Esophagus (tissue), 2 donors: Measurements from ENCODE around the gene OR51V1. TPM values are rescaled to one million over a fixed set of nuclear protein-coding genes. Genes with fewer than 3 reads are reported as not detected.

ENCODE experiments used
- H3K27ac ChIP-seq, 2 donors: one replicate each; pipeline ENCODE4 v1.5.1; 2013; ENCODE audit warnings: low read depth in 2 of 2, mild to moderate bottlenecking in 2 of 2, inconsistent platforms in 1 of 2, low read length in 1 of 2, moderate library complexity in 1 of 2
- H3K27me3 ChIP-seq, 2 donors: one replicate each; pipeline ENCODE4 v1.6.1; 2013; ENCODE audit warnings: low read length in 2 of 2, control low read depth in 1 of 2, mild to moderate bottlenecking in 1 of 2; ENCODE audit not compliant: insufficient read depth in 2 of 2, control insufficient read depth in 1 of 2
- H3K36me3 ChIP-seq, 2 donors: one replicate each; pipeline ENCODE4 v1.6.1; 2013; ENCODE audit warnings: low read length in 1 of 2; ENCODE audit not compliant: control insufficient read depth in 2 of 2, insufficient read depth in 2 of 2
- H3K4me1 ChIP-seq, 2 donors: one replicate each; pipeline ENCODE4 v1.6.1; 2013; ENCODE audit warnings: low read length in 1 of 2; ENCODE audit not compliant: control insufficient read depth in 2 of 2, insufficient read depth in 2 of 2
- H3K4me3 ChIP-seq, 2 donors: one replicate each; pipeline ENCODE4 v1.5.1; 2013; ENCODE audit warnings: low read length in 2 of 2, mild to moderate bottlenecking in 2 of 2, low read depth in 1 of 2, moderate library complexity in 1 of 2
- H3K9me3 ChIP-seq, 2 donors: one replicate each; pipeline ENCODE4 v1.6.1; 2013; ENCODE audit warnings: mild to moderate bottlenecking in 2 of 2, low read depth in 1 of 2, low read length in 1 of 2, moderate library complexity in 1 of 2; ENCODE audit not compliant: control insufficient read depth in 2 of 2, insufficient read depth in 1 of 2
- WGBS, 2 donors: extraction: QIAGEN DNeasy Blood & Tissue Kit; methylation state at CpG; one replicate each; pipeline ENCODE4 v1.1.7; 2013; 5-methylcytosine and 5-hydroxymethylcytosine counted together
- polyA plus RNA-seq, 2 donors: library from polyadenylated mRNA; stranded (reverse); fragments of 200-250 nt; gene quantifications; one replicate each; pipeline ENCODE4 v1.2.3, GENCODE V29; 2013
- donor health status: healthy with polysubstance abuse.
- donor health status: Bipolar disorder and iron deficiency.

The OR51V1 gene
- polyA plus RNA-seq, 2 donors = not detected

DNA sequence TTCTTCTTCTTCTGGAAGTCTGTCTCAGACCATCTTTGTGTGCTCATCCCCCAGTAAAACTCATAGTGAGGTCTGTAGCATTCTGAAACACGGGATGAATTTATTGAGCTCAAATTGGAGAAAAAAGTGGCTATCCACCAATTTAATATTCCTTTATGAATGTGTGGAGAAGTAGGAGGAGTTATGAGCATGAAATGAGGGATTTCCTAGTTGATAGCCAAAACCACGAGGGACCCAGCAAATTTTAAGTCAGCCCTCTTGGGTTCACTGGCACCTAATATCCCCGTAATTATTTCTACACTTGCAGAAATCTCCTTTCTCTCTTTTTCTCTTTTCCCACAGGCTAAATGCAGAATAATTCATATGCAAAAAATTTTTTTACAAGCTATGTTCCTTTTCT is 45.8 kb downstream of the OR51V1 start, which contains the start of gene OR52A1:
OR52A1 (minus strand) TSS at position 101 of the 400 bp plus-strand sequence. CDS start 2,388 bp downstream, outside the sequence.
- H3K4me3 ChIP-seq = no peak within 1 kb of the TSS
- 59 to 63% methylated on average over 3 of the region's 3 CpGs for WGBS, 2 donors
- no peaks in the 10 kb centered on the region for H3K9me3 ChIP-seq
- no peaks in the 10 kb centered on the region for H3K36me3 ChIP-seq
- no peaks in the 10 kb centered on the region for H3K4me1 ChIP-seq
- H3K27ac ChIP-seq = no peak within 1 kb of the TSS
- H3K27me3 ChIP-seq = no peaks in the 10 kb centered on the region

DNA sequence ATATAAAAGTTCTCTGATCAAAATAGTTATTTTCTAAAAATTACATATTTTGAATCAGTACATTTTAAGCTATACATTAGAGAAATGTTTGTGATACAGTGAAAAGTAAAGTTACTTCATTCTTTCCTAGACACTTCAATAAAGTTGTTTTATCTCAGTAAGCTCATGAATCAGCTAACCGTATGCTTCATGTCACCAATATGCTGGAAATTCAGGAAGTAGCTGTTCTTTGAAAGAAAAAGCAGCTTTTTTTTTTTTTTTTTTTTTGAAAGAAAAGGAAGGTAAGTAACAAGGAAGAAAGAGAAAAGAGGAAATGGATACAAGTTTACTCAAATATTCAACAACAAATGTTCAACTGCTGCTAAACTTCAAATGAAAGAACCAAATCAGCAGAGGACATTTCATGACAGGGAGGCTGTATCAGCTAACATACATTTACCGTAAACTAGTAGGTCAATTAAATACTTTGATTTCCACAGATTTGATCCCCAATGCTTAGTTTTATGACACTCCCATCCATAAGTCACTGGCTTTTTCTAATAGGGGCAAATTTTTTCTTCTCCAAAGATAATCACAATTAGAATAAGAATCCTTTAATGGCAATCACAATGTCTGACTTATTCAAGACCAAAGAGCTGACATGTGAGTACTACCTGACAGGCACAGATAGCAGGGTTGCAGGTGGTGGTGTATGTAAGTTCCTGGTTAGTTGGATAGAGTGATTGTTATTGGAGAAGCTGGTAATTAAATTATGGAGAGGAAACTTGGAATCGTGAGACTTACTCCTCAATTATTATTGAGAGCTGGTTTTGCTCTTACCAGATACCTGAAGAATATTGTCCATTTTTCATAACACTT is 46.7 kb downstream of the OR51V1 start:
- 58 to 62% methylated on average over 3 of the region's 3 CpGs for WGBS, 2 donors
- no peaks in the 10 kb centered on the region for H3K4me1 ChIP-seq

DNA sequence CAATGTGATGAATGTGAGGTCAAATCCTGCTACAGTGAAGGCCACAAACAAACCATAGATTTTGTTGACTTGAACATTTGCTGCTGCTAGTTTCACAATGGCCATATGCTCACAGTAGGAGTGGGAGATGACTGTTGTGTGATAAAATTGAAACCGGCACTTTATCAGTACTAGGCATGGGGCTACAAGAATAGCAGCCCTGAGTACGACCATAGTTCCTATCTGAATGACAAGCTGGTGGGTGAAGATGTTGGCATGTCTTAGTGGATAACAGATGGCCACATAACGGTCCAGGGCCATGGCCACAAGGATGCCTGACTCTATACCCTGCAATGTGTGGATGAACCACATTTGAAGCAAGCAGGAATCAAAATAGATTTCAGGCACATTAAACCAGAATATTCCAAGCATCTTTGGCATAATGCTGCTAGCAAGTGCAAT is 48.7 kb downstream of the OR51V1 start:
- no peak overlapping the region for H3K4me3 ChIP-seq
- no peaks in the 10 kb centered on the region for H3K9me3 ChIP-seq
- no peaks in the 10 kb centered on the region for H3K4me1 ChIP-seq
- no peak overlapping the region for H3K27ac ChIP-seq
- WGBS, 2 donors = 43 to 52% methylated on average over 3 of the region's 3 CpGs
- no peaks in the 10 kb centered on the region for H3K27me3 ChIP-seq
- H3K36me3 ChIP-seq = no peaks in the 10 kb centered on the region

More for the DNA sequence above, 46.7 kb downstream of the OR51V1 start:
- Histone ChIP-seq H3K27ac (no peak overlapping the region), H3K4me3 (no peak overlapping the region), H3K27me3 (no peaks in the 10 kb centered on the region), H3K36me3 (no peaks in the 10 kb centered on the region), H3K9me3 (no peaks in the 10 kb centered on the region)

Other genes starting within 250 kb of the OR51V1 start
- gene OR51A2, start 245.0 kb downstream of the OR51V1 start, polyA plus RNA-seq = not detected
- gene OR51L1, start 205.8 kb downstream of the OR51V1 start, polyA plus RNA-seq = not detected
- gene OR52J3, start 154.2 kb downstream of the OR51V1 start, polyA plus RNA-seq = not detected
- gene OR52E2, start 141.1 kb downstream of the OR51V1 start, polyA plus RNA-seq = not detected
- gene OR52E1, start 131.1 kb downstream of the OR51V1 start, polyA plus RNA-seq = not detected
- not detected for gene OR52A5, start 62.3 kb downstream of the OR51V1 start, polyA plus RNA-seq
- not detected for gene OR52A1, start 45.9 kb downstream of the OR51V1 start, polyA plus RNA-seq
- under 1 TPM; 0.41 to 0.53 TPM for gene HBB, start 26.4 kb upstream of the OR51V1 start, polyA plus RNA-seq
- not detected for gene HBD, start 33.8 kb upstream of the OR51V1 start, polyA plus RNA-seq
- gene HBG1, start 49.2 kb upstream of the OR51V1 start, polyA plus RNA-seq = not detected
- gene HBG2, start 54.1 kb upstream of the OR51V1 start, polyA plus RNA-seq = not detected
- gene HBE1, start 69.3 kb upstream of the OR51V1 start, polyA plus RNA-seq = not detected
- gene OR51B4, start 101.3 kb upstream of the OR51V1 start, polyA plus RNA-seq = not detected
- not detected for gene OR51B2, start 123.6 kb upstream of the OR51V1 start, polyA plus RNA-seq
- gene OR51B5, start 142.8 kb upstream of the OR51V1 start, polyA plus RNA-seq = not detected
- not detected for gene OR51B6, start 150.8 kb upstream of the OR51V1 start, polyA plus RNA-seq
- not detected for gene OR51M1, start 183.1 kb upstream of the OR51V1 start, polyA plus RNA-seq
- not detected for gene OR51Q1, start 221.4 kb upstream of the OR51V1 start, polyA plus RNA-seq
- gene OR51I1, start 240.8 kb upstream of the OR51V1 start, polyA plus RNA-seq = not detected
- gene OR51I2, start 248.6 kb upstream of the OR51V1 start, polyA plus RNA-seq = not detected